Choroid plexus epithelial cell (primary cell): Measurements from ENCODE around the gene GNB5.
"Not testable (repeated sequence)": the region's sequence is repeated elsewhere in the genome, so short reads cannot be mapped to it uniquely, and the experiment has no call there.

Experiments
- DNase-seq: peaks from one replicate; pipeline ENCODE4 v3.0.0-alpha.2; 2010; ENCODE audit warnings: low read depth
- H3K4me3 ChIP-seq: 2 replicates; pipeline ENCODE4 v1.5.1; 2011; ENCODE audit warnings: low read depth, mild to moderate bottlenecking, control low read depth, low read length, moderate library complexity
- TF ChIP-seq, protein P1 (sequence below): conservative IDR thresholded peaks from 2 replicates; pipeline ENCODE4 v1.5.1; 2011; ENCODE audit warnings: low read depth, mild to moderate bottlenecking, control low read depth, inconsistent platforms, low read length, moderate library complexity

GNB5 gene

DNA sequence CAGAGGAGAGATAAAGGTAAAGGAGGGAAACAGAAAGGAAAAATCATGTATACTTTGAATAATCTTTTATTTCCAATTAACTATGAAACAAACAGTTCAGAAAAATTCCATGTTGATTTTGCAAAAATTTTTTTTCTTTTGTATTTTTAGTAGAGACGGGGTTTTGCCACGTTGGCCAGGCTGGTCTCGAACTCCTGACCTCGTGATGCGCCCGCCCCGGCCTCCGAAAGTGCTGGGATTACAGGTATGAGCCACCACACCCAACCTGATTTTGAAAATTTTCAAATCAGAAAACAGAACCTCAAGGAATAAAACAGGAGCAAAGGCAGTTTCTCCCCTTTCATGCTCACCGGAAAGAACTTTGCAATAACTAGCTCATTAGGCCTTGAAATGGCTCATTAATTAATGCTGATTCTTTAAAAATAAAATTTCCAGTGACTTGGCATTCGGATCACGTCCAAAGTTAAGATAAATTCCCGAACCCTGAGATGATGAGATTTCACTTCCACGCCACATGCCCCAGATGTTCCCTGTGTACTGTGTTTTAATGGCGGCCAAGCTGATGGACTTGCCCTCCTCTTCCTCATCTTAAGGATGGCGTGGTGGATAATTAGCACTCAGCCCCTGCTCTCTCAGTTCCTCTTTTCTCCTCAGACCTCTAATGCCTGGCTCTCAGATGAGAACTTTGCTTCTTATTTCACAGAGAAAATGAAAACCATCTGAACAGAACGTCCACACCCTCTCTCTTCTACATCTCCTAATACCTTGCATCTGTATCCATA, 89.5 kb downstream of the GNB5 start:
- no peak overlapping the region for H3K4me3 ChIP-seq
- no peak for DNase-seq
- TF ChIP-seq, protein P1, sequence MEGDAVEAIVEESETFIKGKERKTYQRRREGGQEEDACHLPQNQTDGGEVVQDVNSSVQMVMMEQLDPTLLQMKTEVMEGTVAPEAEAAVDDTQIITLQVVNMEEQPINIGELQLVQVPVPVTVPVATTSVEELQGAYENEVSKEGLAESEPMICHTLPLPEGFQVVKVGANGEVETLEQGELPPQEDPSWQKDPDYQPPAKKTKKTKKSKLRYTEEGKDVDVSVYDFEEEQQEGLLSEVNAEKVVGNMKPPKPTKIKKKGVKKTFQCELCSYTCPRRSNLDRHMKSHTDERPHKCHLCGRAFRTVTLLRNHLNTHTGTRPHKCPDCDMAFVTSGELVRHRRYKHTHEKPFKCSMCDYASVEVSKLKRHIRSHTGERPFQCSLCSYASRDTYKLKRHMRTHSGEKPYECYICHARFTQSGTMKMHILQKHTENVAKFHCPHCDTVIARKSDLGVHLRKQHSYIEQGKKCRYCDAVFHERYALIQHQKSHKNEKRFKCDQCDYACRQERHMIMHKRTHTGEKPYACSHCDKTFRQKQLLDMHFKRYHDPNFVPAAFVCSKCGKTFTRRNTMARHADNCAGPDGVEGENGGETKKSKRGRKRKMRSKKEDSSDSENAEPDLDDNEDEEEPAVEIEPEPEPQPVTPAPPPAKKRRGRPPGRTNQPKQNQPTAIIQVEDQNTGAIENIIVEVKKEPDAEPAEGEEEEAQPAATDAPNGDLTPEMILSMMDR, result no peak

DNA sequence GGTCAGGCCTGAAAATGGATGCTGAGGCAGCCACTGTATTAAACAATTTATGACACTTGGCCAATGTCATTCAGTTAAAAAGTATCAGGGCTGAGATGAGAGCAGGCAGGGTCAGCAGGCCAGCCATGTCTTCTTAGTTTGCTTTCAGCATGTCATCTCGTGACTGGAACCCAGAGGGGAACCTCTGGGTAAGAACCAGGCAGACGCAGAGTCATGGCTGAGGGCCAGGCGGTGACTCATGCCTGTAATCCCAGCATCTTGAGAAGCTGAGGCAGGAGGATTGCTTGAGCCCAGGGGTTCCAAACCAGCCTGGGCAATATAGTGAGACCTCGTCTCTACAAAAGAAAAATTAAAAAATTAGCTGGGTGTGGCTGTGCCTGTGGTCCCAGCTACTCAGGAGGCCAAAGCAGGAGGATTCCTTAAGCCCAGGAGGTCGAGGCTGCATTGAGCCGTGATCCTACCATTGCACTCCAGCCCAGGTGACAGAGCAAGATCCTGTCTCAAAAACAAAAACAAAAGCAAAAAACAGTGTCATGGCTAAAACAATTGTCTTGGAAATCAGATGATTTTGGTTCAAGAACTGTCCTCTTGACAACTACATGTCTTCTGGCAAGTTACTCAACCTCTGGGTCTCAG, 90.3 kb downstream of the GNB5 start:
- no peak overlapping the region for H3K4me3 ChIP-seq
- peak; percentile 98 for DNase-seq
- TF ChIP-seq, protein P1, result no peak

DNA sequence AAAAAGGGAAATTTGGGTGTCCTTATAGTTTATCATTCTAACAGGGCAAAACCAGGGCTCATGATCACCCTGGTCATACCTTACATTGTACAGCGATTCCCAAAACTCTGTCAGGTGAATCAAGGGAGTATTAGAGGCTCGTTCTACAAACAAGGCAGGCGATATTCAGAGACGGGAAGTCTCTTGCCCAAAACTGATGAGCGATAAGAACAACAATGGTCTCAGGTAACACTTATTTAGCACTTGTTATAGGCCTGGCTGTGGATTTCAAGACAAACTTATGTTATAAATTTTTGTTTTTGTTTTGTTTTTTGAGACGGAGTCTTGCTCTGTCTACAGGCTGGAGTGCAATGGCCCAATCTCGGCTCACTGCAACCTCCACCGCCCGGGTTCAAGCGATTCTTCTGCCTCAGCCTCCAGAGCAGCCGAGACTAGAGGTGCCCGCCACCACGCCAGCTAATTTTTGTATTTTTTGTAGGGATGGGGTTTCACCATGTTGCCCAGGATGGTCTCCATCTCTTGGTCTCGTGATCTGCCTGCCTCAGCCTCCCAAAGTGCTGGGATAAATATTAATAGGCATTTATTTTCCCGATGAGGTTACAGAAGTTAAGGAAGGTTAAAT, 91.4 kb downstream of the GNB5 start:
- TF ChIP-seq, protein P1, result no peak

DNA sequence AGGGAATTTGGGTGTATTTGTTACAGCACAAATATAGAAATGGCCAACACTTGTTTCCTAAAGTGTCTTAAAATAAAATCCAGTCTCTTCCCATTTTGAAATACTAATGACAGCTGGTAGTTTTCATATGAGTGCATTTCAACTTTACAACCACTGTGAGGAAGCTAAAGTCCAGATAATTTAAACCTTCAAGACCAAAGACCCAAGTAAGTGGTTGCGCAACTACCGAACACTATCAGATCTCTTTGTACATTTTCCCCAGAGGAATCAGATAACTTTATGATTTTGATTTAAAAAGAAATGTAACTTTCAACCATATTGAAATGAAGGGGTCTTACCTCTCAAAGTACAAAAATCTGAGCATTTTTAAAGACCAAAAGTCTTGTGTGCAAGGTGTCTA, 92.9 kb downstream of the GNB5 start:
- TF ChIP-seq, protein P1, result no peak
- DNase-seq, result peak; percentile 63
- H3K4me3 ChIP-seq, result no peak overlapping the region

More for the DNA sequence above, 91.4 kb downstream of the GNB5 start:
- H3K4me3 ChIP-seq, result no peak overlapping the region
- DNase-seq, result no peak

DNA sequence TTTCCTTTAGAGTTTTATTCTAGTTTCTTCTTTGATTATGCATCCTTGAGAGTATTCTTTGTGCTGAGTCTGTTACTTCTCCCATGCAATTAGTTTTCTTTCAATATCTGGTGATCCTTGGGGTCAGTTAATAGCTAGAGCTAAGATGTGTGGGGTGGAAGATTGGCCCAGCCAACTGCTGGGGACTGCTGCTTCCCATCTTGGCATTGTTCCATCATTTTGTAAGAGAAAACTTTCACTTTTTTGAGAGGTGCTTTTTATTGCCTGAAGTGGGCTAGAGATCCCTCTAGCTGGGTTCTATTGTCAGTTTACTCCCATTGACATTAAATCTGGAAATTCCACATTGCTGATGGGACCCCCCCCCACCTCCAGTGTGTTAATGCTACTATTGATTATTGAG, 94.0 kb downstream of the GNB5 start:
- TF ChIP-seq, protein P1, result no peak
- H3K4me3 ChIP-seq, result no peak overlapping the region
- DNase-seq, result peak; percentile 62

DNA sequence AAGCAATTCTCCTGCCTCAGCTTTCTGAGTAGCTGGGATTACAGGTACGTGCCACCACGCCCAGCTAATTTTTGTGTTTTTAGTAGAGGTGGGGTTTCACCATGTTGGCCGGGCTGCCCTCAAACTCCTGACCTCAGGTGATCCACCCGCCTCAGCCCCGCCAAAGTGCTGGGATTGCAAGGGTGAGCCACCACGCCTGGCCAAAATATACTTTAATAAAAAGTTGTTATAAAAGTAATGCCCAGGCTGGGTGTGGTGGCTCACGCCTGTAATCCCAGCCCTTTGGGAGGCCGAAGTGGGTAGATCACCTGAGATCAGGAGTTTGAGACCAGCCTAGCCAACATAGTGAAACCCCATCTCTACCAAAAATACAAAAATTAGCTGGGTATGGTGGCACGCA, 94.7 kb downstream of the GNB5 start:
- H3K4me3 ChIP-seq, DNase-seq: not testable (repeated sequence)

DNA sequence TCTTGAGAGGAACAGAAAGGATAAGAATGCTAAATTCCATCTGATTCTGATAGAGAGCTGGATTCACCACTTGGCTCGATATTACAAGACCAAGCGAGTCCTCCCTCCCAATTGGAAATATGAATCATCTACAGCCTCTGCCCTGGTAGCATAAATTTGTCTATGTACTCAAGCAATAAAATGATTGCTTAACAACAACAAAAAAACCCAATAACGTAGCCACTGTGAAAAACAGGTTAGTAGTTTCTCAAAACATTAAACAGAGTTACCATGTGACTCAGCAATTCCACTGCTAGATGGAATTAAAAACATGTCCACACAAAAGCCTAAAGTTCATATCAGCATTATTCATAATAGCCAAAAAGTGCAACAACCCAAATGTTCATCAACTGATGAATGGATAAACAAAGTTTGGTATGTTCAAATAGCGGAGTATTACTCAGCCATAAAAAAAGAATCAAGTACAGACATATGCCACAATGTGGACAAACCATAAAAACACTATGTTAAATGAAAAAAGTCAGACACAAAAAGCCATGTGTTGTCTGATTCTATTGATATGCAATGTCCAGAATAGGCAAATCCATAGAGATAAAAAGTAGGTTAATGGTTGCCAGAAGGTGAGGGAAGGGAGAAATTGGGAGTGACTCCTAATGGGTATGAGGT, 95.5 kb downstream of the GNB5 start:
- H3K4me3 ChIP-seq, result no peak overlapping the region
- DNase-seq, result peak; percentile 96
- TF ChIP-seq, protein P1, result no peak
